KMS-11 (cell line): ENCODE measurements around the gene DPAGT1.

Source experiments
- H2AFZ ChIP-seq: fragments of 200-600 bp; sonication (generic); 2 replicates; pipeline ENCODE4 v1.6.1; 2016; ENCODE audit warnings: antibody characterized with exemption, mixed run types, low read depth
- H3K27ac ChIP-seq: fragments of 200-600 bp; sonication (generic); 2 replicates; pipeline ENCODE4 v1.6.1; 2016; ENCODE audit warnings: mild to moderate bottlenecking, mixed run types
- H3K27me3 ChIP-seq: fragments of 200-600 bp; sonication (generic); 2 replicates; pipeline ENCODE4 v1.6.1; 2017; ENCODE audit warnings: mild to moderate bottlenecking, low read depth, mixed run types, moderate library complexity; ENCODE audit not compliant: insufficient read depth
- H3K36me3 ChIP-seq: fragments of 200-600 bp; sonication (generic); 2 replicates; pipeline ENCODE4 v1.6.1; 2017; ENCODE audit warnings: mild to moderate bottlenecking, mixed run types; ENCODE audit not compliant: insufficient read depth
- H3K4me1 ChIP-seq: fragments of 200-600 bp; sonication (generic); 2 replicates; pipeline ENCODE4 v1.6.1; 2016; ENCODE audit warnings: mild to moderate bottlenecking, low read depth, mixed run types; ENCODE audit not compliant: poor library complexity, severe bottlenecking
- H3K4me2 ChIP-seq: fragments of 200-600 bp; sonication (generic); 2 replicates; pipeline ENCODE4 v1.7.0; 2016; ENCODE audit warnings: mild to moderate bottlenecking, mixed run types
- H3K4me3 ChIP-seq: fragments of 200-600 bp; sonication (generic); IDR thresholded peaks from 2 replicates; pipeline ENCODE4 v1.6.1; 2017; ENCODE audit warnings: low read depth, low read length, mixed read lengths; ENCODE audit not compliant: insufficient read depth
- H3K79me2 ChIP-seq: fragments of 200-600 bp; sonication (generic); 2 replicates; pipeline ENCODE4 v1.6.1; 2016; ENCODE audit warnings: low read depth, mixed run types; ENCODE audit not compliant: insufficient read depth
- H3K9ac ChIP-seq: fragments of 200-600 bp; sonication (generic); 2 replicates; pipeline ENCODE4 v1.6.1; 2016; ENCODE audit warnings: mild to moderate bottlenecking, mixed run types
- H4K20me1 ChIP-seq: fragments of 200-600 bp; sonication (generic); 2 replicates; pipeline ENCODE4 v1.6.1; 2016; ENCODE audit warnings: mild to moderate bottlenecking, mixed run types; ENCODE audit not compliant: insufficient read depth
- CTCF ChIP-seq: fragments of 200-600 bp; sonication (generic); conservative IDR thresholded peaks from 2 replicates; pipeline ENCODE4 v1.6.1; 2017; ENCODE audit warnings: low read depth, mild to moderate bottlenecking, antibody characterized with exemption, low read length, moderate library complexity, mixed read lengths

The DPAGT1 gene

GRCh38 chr11:119087747-119088241 is 13.9 kb downstream of the DPAGT1 start:
- Histone ChIP-seq H3K27me3 (no peaks in the 10 kb centered on the region), H3K4me2 (0 out of 2 replicates have a peak overlapping the region, but pooled peaks have one; percentile 12), H3K9ac (no peak overlapping the region), H3K27ac (no peak overlapping the region; the same call in 1 of the 2 replicates), H3K4me1 (peaks cover 24% of the 10 kb centered on the region), H3K4me3 (no peak overlapping the region), H3K79me2 (peaks cover 10% of the 10 kb centered on the region; the same call in 1 of the 2 replicates), H3K36me3 (no peaks in the 10 kb centered on the region), H4K20me1 (no peaks in the 10 kb centered on the region), H2AFZ (no peak overlapping the region)
- TF ChIP-seq CTCF: no peak

- H3K4me2 ChIP-seq: 0 out of 2 replicates have a peak overlapping the region, but pooled peaks have one; percentile 12
- H3K79me2 ChIP-seq: peaks cover 9% of the 10 kb centered on the region; the same call in 1 of the 2 replicates
- no peaks in the 10 kb centered on the region for H3K36me3 ChIP-seq
- H2AFZ ChIP-seq: no peak overlapping the region
- H3K9ac ChIP-seq: no peak overlapping the region
- no peak for TF ChIP-seq CTCF
- H3K4me3 ChIP-seq: no peak overlapping the region
- no peak overlapping the region; the same call in 1 of the 2 replicates for H3K27ac ChIP-seq
- no peaks in the 10 kb centered on the region for H3K27me3 ChIP-seq
- no peaks in the 10 kb centered on the region for H4K20me1 ChIP-seq
- peaks cover 21% of the 10 kb centered on the region for H3K4me1 ChIP-seq
These were observed 14.5 kb downstream of the DPAGT1 start for GRCh38 chr11:119087123-119087522.

- Histone ChIP-seq H3K4me1 (peaks cover 21% of the 10 kb centered on the region), H3K27ac (peak overlapping the region; percentile 77; the same call in 1 of the 2 replicates), H3K9ac (peak overlapping the region; percentile 81; the same call in 1 of the 2 replicates), H3K4me2 (peak overlapping the region; percentile 80), H3K79me2 (peaks cover 9% of the 10 kb centered on the region; the same call in 1 of the 2 replicates), H3K4me3 (no peak overlapping the region), H4K20me1 (no peaks in the 10 kb centered on the region), H3K27me3 (no peaks in the 10 kb centered on the region), H2AFZ (peak overlapping the region; percentile 52; the same call in 1 of the 2 replicates), H3K36me3 (no peaks in the 10 kb centered on the region)
- TF ChIP-seq CTCF: no peak
These were observed 16.2 kb downstream of the DPAGT1 start for GRCh38 chr11:119085437-119085847.

- Histone ChIP-seq H3K27me3 (no peaks in the 10 kb centered on the region), H4K20me1 (no peaks in the 10 kb centered on the region), H3K4me3 (no peak within 1 kb of the TSS), H3K9ac (peak within 1 kb of the TSS; percentile 81; the same call in 1 of the 2 replicates), H3K27ac (peak within 1 kb of the TSS; percentile 77), H3K4me1 (peaks cover 21% of the 10 kb centered on the region), H3K79me2 (peaks cover 9% of the 10 kb centered on the region; the same call in 1 of the 2 replicates), H3K36me3 (no peaks in the 10 kb centered on the region), H2AFZ (peak within 1 kb of the TSS; percentile 64), H3K4me2 (peak within 1 kb of the TSS; percentile 80)
- no peak for TF ChIP-seq CTCF
These were observed 16.8 kb downstream of the DPAGT1 start, which contains the start of gene HMBS for GRCh38 chr11:119084663-119085436. Gene HMBS (plus strand): TSS chr11:119084881. CDS start chr11:119085034, 153 bp downstream.
